Breast epithelium (tissue), 3 donors: ENCODE measurements around the gene GNRH2.

Experiments used
- POLR2A ChIP-seq: fragments of 450-650 bp; IDR thresholded peaks from one replicate; pipeline ENCODE4 v1.6.1; 2016; ENCODE audit warnings: antibody characterized with exemption, mild to moderate bottlenecking, moderate library complexity
- POLR2AphosphoS5 ChIP-seq, 3 donors: sonication (generic); formaldehyde crosslinking; IDR thresholded peaks; one replicate each; pipeline ENCODE4 v1.6.1; 2017; ENCODE audit warnings: antibody characterized with exemption in 3 of 3
- TF ChIP-seq, protein P1 (sequence below), 3 donors: fragments of 450-650 bp; IDR thresholded peaks; one replicate each; pipeline ENCODE4 v1.5.1; 2016 to 2017; ENCODE audit warnings: antibody characterized with exemption in 3 of 3, mild to moderate bottlenecking in 3 of 3, moderate library complexity in 3 of 3

DNA sequence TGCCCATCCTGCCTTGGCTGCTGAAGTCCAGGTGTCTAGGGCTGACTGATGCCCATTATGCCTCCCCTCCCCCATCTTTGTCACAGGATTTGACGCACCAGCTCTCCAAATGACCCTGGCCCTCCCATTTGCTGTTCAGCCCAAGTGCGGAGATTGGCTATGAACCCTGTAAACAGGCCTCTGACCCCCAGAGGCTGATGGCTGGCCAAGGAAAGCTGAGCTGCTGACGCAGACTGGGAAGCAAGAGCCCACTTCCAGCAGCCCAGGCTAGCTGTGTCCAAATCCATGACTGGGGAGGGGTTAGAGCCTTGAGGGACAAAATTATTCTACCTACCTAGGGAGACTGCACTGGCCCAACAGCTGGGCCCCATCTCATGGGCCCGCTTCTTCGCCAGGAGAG is 797 bp upstream of the GNRH2 start:
- TF ChIP-seq, protein P1, sequence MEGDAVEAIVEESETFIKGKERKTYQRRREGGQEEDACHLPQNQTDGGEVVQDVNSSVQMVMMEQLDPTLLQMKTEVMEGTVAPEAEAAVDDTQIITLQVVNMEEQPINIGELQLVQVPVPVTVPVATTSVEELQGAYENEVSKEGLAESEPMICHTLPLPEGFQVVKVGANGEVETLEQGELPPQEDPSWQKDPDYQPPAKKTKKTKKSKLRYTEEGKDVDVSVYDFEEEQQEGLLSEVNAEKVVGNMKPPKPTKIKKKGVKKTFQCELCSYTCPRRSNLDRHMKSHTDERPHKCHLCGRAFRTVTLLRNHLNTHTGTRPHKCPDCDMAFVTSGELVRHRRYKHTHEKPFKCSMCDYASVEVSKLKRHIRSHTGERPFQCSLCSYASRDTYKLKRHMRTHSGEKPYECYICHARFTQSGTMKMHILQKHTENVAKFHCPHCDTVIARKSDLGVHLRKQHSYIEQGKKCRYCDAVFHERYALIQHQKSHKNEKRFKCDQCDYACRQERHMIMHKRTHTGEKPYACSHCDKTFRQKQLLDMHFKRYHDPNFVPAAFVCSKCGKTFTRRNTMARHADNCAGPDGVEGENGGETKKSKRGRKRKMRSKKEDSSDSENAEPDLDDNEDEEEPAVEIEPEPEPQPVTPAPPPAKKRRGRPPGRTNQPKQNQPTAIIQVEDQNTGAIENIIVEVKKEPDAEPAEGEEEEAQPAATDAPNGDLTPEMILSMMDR (IDR thresholded peaks at IDR 0.05), result no peak
- TF ChIP-seq POLR2AphosphoS5 (IDR thresholded peaks at IDR 0.05), result no peak
- no peak for TF ChIP-seq POLR2A
